Gastroesophageal sphincter (tissue), 3 donors: ENCODE results near the gene NRXN3.

Source experiments
- POLR2A ChIP-seq, 2 donors: fragments of 450-650 bp; IDR thresholded peaks; one replicate each; pipeline ENCODE4 v1.6.1; 2017; ENCODE audit warnings: antibody characterized with exemption in 2 of 2, mild to moderate bottlenecking in 2 of 2, moderate library complexity in 1 of 2
- POLR2AphosphoS5 ChIP-seq: sonication (generic); formaldehyde crosslinking; IDR thresholded peaks from one replicate; pipeline ENCODE4 v1.6.1; 2017; ENCODE audit warnings: antibody characterized with exemption
- TF ChIP-seq, protein P1 (sequence below), 4 experiments: fragments of 200-600 bp in 2 of 4; fragments of 450-650 bp in 2 of 4; sonication (generic) in 1 of 4; IDR thresholded peaks; one replicate each; pipeline ENCODE4 v1.5.1; 2017 to 2019; ENCODE audit warnings: antibody characterized with exemption in 4 of 4, mild to moderate bottlenecking in 2 of 4, moderate library complexity in 2 of 4

DNA sequence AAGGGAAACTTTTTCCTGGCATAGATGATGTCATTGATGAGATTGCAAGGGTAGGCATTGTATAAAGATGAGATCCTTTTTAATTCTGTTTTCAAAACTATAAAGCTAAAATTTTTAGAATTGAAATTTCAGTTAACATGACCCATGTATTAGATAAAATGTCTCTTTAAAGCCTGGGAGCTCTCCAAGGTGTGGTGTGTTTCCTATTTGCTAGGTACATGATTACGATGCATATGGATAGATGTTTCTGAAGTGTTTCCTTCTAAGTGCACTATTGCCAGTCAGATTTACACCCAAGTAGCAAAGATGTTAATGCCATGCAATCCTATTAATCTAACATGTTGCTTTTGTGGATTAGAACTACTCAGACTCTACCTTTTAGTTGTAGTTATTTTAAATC lies 1206.4 kb downstream of the NRXN3 start:
- TF ChIP-seq, protein P1, sequence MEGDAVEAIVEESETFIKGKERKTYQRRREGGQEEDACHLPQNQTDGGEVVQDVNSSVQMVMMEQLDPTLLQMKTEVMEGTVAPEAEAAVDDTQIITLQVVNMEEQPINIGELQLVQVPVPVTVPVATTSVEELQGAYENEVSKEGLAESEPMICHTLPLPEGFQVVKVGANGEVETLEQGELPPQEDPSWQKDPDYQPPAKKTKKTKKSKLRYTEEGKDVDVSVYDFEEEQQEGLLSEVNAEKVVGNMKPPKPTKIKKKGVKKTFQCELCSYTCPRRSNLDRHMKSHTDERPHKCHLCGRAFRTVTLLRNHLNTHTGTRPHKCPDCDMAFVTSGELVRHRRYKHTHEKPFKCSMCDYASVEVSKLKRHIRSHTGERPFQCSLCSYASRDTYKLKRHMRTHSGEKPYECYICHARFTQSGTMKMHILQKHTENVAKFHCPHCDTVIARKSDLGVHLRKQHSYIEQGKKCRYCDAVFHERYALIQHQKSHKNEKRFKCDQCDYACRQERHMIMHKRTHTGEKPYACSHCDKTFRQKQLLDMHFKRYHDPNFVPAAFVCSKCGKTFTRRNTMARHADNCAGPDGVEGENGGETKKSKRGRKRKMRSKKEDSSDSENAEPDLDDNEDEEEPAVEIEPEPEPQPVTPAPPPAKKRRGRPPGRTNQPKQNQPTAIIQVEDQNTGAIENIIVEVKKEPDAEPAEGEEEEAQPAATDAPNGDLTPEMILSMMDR (IDR thresholded peaks at IDR 0.05), result no peak
- TF ChIP-seq POLR2AphosphoS5, result no peak
- TF ChIP-seq POLR2A (IDR thresholded peaks at IDR 0.05), result no peak
